ENCODE data around the gene CTR9.
A peak's percentile ranks its signal among the peaks of the same experiment; 100 is the strongest.

Gene CTR9

DNA sequence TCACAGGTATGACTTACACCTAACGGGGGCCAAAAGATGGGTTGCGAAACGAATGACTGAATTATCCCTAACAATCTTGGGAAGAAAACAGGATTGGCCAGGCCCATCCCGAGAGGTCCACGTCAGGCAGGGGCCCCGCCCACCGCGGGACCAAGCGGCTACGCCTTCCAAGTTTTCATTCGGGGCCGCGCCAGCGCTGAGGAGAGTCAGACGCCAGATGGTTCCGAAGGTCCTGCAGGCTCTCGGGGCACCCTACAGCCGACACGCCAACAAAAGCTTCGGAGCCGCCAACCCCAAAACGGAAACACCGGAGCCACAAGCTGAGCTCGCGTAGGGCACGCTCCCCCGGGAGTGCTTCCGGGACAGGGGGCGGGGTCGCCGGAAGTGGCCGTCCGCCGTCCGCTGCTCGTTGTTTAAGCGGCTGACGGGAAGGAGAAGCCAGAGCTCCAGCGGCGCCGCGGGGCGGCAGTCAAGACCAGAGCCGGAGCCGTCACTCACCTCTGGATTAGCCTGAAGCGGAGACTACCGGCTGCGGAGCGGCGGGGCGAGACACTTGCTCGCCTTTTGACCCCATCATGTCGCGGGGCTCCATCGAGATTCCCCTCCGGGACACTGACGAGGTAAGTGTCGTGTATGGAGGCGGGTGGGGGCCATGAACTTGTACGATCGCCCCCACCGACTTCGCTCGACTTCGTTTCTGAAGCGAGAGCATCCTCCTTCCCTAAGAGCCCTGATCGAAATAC lies at the start of gene CTR9:
Gene CTR9, plus strand, starts transcription at position 409 of the 743 bp plus-strand sequence. Its CDS starts 167 bp downstream, at position 576.
- DNase-seq (ENCODE audit: low read depth): peak; percentile 86

DNA sequence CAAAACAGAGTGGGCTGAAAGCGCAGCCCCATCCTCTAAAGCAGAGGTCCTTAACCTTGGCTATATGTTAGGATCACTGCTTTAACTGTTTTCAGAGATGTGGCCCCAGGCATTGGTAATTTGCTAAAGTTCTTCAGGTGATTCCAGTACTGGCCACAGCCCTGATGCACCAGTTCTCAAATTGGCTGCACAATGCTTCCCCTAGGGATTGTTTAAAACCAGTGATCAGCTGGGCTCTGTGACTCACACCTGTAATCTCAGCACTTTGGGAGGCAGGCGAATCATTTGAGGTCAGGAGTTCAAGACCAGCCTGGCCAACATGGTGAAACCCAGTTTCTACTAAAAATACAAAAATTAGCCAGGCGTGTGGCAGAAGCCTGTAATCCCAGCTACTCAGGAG lies 49.1 kb upstream of the CTR9 start:
- DNase-seq (ENCODE audit: low read depth): no peak

DNA sequence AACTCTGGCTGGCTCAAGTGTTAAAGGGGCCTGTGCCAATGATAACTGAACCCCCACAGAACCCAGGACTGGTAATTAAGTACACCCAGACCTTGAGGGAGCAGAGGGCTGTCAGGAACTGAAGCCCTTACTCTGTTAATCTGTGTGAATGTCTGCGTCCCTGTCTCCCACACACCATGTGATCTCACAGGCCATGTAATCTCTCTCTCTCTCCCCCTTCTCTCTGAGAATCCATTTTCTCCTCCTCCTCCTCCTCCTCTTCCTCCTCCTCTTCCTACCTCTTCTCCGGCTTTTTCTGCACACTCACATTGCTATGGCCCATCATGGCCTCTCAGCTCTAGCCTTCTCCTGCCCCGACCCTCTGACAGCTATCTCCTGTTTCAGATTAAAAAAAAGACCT lies 42.9 kb upstream of the CTR9 start:
- no peak for DNase-seq (ENCODE audit: low read depth)

DNA sequence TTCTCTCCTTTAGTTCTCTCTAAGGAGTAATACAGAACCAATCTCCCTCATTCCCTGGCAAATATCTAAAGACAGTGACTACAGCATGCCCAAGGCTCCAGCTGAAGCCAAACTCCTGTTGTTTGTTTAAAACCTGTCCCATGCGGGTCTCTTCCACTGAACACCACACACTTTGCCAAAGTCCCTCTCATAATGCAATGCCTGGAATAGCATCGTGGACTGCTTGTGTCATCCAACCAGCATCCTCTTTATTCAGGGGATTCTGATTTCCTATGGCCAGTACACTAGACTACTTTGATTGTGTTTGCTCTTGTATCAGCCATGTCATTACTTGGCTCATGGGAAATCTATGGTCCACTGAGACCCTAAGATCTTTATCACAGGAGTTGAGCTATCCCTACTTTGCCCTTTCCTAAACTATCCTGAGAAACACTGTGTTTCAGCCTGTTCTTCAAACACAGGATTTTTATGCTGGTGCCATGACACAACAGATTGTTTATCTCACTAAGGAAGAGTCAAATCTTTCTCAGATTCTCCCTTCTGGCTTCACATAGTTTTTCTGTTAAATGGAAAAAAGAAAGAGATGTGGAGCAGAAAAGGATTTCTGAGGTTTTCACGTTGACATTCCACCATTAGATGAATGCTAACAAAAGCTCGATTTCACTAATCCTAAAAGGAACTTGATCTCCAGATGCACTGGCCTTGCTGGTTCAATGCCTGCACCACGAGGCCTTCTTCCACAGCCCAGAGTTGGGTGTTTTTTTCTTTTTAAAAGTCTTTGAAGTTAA lies 41.6 kb upstream of the CTR9 start:
- DNase-seq (ENCODE audit: low read depth): no peak

- no peak for DNase-seq (ENCODE audit: low read depth)
Measured at GRCh38 chr11:10715571-10715970, 35.5 kb upstream of the CTR9 start.

DNA sequence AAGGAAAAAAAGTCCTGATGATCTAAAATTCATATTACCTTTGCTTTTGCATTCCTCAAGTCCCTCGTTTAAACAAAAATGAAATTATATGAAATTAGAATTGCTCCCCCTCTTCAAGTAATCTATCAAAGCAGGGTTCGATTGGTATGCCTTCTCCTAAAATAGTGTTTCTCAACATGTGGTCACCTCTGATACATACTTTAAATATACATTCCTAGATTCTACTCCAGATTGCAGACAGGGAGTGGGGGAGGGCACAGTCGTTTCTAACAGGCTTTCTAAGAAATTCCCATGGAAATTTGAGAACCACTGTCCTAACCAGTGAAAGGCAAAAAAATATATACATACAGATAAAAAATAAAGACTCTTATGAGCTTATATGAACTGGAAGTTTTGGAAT lies 34.9 kb upstream of the CTR9 start:
- no peak for DNase-seq (ENCODE audit: low read depth)

- DNase-seq (ENCODE audit: low read depth): no peak
Measured at GRCh38 chr11:10716543-10717259, 34.3 kb upstream of the CTR9 start.

DNA sequence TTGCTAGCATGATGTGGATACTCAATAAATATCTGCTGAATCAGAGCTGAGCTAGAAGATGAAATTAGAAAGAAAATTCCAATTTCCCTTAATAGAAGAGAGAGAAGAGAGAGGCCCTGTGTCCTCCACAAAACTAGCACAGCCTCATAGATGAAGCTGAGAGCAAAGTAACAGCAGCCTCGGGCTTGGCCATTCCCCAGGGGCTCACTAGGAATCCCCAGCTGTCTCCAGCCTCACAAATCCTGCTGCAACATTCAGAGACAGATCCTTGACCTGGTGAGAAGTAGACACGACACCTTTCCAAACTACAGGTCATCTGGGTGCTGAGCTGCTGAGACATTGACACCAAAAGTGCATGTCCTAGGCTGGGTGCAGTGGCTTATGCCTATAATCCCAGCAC lies 31.4 kb upstream of the CTR9 start:
- DNase-seq (ENCODE audit: low read depth): no peak

DNA sequence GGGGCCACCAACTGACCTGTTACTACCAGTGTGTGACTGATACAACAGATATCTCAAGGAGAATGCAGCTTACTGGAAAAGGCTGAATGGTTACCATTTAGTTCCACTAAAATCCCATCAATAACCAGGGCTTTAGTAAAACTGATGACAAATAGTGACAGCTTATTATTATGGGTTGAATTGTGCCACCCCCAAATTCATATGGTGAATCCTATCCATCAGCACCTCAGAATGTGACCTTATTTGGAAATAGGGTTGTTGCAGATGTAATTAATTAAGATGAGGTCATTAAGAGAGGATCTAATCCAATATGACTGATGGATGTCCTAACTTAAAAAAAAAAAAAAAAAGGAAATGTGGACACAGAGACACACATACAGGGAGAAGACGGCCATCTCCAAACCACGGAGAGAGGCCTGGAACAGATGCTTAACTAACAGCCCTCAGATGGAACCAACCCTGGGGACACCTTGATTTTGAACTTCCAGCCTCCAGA lies 30.1 kb upstream of the CTR9 start:
- DNase-seq (ENCODE audit: low read depth): no peak

DNA sequence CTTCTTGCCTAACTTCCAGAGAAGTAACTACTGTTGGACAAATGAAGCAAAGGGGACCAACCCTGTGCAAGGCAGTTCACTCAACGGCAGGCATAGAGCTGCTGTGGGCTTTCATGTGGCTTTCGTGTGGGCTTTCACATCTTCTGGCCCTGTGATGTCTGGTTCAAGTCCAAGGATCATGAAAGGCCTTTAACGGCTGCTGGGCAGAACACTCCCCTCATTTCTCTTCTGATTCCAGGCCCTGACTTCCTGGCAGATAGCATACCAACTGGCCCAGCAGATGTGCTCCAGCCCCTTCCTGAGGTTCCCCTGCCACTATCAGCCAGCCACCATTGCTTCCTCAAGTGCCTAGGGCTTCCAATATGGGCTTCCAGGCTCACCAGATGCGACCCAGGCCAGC lies 28.7 kb upstream of the CTR9 start:
- no peak for DNase-seq (ENCODE audit: low read depth)

- no peak for DNase-seq (ENCODE audit: low read depth)
Measured at GRCh38 chr11:10725114-10725906, 25.7 kb upstream of the CTR9 start.

DNA sequence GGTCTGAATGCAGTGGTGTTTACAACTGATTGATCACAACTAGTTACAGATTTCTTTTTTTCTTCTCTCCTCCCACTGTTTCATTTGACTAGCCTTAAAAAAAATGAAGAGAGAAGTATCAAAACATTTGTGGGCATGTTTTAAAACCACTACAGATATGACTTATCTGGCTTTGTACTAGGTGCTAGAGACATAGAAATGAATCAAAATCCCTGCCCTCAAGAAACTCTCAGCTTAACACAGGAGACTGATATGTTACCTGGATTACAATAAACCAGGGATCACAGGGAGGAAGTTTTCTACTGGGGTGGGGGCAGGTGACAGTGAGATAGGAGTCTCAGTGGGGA lies 25.2 kb upstream of the CTR9 start:
- no peak for DNase-seq (ENCODE audit: low read depth)

DNA sequence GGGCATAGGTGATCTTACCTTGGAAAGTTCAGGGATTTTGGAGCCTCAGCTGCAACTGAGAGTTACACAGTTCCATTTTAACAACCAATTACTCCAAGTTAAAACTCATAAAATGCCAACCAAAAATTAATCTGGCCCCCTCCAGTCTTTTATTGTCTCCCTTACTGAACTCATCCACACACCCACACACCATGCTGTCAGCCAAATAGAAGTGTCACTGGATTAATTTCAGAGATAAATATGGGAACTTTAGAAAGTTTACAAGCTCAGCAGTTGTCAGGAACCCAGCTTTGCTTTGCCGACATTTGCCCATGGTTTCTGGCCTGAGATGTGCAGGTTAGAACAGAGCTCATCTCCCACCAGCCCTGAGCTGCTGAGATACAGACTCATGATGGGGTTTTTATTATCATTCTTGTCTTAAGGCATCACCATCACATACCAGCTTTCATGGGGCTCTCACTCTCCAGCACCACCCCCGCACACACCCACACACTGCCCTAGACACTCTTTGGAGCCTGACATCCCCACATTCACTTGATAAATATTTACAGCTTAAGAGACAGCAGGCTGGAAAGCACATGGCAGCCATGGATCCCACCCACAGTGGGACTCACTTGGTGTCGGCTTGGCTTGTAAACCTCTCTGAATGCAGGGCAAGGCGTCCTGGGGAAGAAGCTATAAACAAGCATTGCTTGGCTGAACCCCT lies 23.7 kb upstream of the CTR9 start:
- DNase-seq (ENCODE audit: low read depth): no peak

- DNase-seq (ENCODE audit: low read depth): no peak
Measured at GRCh38 chr11:10728154-10728553, 22.9 kb upstream of the CTR9 start.

DNA sequence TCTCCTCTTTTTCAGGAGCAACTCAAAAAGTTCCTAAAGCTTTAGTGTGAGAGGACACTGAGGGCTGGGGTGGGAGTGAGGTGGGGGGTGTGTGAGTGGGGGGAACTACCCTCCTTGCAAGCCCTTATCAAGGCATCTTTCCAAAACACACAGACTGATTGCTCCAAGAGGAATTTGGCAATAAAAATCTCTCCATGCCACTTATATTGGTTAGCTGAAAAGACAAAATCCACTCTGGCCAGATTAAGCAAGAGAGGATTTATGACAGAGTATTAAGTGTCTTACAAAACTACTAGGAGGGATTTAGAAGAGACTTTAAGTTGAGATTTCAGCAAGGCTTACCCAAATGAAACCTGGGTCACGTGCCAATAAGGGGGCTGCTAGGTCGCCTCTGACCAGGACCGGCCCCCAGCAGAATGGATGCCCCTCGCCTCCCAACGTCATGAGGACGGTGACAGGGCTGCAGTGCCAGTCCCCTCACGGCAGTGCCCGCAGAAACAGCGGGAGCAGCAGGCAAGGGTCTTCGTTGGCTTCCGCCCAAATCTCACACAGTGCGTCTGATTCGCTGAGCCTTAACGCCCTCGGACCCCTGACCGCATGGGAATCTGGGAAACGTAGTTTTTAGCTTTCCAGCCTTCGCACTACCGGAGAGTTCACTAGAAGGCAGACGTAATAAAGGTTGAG lies 22.1 kb upstream of the CTR9 start:
- DNase-seq (ENCODE audit: low read depth): no peak

DNA sequence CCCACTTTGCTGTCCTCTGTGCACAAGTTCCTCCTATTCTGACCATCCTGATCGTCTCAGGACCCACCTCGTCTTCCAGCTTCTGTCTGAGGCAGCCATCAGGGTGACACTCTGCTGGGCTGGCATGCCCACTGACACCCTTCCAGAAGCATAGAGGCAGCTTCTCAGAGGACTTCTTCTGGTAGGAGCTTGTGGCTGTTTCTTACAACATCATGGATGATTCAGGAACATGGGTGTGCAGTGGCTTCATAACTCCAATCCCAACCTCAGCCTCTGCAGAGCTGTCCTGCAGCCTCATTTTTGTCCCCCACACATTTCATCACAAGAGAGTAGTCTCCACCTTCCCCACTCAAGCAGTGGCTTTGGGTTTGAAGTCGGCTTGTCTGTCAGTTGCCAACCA lies 20.9 kb upstream of the CTR9 start:
- DNase-seq (ENCODE audit: low read depth): no peak

- no peak for DNase-seq (ENCODE audit: low read depth)
Measured at GRCh38 chr11:10731064-10731680, 19.9 kb upstream of the CTR9 start.

DNA sequence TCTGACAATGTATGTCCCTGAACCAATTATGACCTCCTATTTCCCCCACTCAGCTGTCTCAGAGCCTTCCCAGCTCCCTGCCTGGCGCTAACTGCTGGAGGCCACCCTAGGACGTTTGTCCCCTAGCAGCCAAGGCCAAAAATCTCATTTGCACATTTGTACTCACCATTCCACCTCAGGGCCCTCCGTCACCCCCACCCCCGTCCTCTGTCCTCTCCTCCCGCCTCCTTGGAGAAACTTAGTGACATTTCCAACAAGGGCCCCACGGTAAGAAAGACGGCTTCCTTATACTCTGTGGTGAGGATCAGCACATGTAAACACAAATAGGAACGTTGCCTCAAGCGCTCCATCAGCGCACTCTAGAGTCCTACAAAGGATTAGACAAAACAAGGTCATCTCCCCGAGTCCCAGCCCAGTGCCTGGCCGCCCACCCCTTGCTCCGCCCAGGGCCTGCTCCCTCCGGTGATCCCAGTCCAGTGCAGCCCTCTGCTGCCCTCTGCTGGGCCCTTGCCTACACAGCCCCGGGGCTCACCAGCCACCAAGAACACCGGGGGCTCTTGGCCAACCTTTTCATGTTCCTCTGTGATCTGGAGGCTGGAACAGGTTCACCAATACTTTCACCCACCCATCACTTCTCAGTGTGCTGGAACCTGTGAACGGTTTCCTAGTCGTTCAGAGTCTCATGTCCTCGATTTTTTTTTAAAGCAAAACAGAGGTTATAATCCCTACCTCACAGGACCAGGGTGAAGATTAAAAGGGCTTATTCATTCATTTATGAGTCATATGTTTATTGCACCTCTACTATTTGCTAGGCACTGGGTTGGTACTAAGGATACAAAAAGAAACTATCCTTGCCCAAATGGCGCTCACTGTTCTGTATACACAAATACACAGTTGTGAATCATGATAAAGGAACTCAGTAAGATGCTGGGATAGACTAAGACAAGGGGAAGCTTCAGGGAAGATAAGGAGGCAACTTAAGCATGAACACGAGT lies 15.3 kb upstream of the CTR9 start:
- DNase-seq (ENCODE audit: low read depth): peak; percentile 61
